Measurements from ENCODE around the gene PCED1B. TPM values are rescaled to one million over a fixed set of nuclear protein-coding genes. Genes with fewer than 3 reads are reported as not detected.

The PCED1B gene
- total RNA-seq, 4 donors from 2014 or later, result 2.6 to 4.6 (median 4.2) TPM

- no peak for TF ChIP-seq CTCF (IDR thresholded peaks at IDR 0.05; ENCODE audit: low read depth)
These were observed 41.1 kb upstream of the PCED1B start for GRCh38 chr12:47038270-47038748.

DNA sequence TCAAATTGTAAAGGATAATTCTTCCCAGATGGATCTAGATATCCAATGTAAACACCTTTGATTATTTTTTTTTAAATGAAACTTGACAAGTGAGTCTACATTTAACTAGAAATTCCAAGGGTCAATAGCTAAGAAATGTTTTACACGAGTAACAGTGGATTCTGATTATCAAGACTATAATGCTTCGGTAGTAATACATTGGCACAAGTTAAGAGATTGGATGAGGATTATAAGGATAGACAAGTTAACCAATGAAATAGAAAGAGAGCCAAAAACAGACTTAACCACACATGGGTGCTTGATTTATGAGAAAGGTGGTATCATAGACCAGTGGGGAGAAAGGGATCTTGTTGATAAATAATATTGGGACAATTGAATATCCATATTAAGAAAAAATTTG lies 40.3 kb upstream of the PCED1B start:
- no peak for TF ChIP-seq CTCF (IDR thresholded peaks at IDR 0.05; ENCODE audit: low read depth)

DNA sequence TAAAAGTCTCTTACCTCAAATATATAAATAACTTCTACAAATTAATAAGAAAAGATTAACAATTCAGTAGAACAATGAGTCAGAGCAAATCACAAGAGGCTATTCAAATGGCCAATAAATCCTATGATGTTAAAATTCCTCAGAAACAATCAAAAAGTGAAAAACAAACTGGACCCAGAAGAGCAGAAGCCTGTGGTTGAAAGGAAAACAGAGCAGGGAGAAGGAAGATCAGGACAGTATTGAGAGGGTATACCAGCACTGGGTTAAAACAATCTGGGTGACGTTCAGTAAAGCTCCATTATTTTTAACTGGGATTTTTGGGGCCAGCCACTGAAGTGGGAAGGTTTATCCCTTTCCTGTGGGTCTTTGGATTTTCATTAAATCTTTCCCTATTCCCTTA lies 39.7 kb upstream of the PCED1B start:
- no peak for TF ChIP-seq CTCF (IDR thresholded peaks at IDR 0.05; ENCODE audit: low read depth)

DNA sequence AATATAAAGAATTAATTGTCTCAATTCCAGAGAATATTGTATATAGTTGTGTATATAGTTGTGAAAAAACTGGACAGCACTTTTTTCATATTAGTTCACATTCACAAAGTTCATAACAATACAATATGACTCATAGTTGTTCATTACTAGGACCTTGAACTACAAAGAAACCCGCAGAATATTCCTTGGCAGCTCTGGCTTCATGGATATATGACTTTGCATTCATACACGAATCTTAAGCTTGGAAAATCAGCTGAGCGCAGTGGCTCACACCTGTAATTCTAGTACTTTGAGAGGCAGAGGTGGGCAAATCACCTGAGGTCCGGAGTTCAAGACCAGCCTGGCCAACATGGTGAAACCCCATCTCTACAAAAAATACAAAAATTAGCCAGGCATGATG lies 38.1 kb upstream of the PCED1B start:
- no peak for TF ChIP-seq CTCF (IDR thresholded peaks at IDR 0.05; ENCODE audit: low read depth)

- no peak for TF ChIP-seq CTCF (IDR thresholded peaks at IDR 0.05; ENCODE audit: low read depth)
These were observed 30.9 kb upstream of the PCED1B start for GRCh38 chr12:47048541-47048940.

DNA sequence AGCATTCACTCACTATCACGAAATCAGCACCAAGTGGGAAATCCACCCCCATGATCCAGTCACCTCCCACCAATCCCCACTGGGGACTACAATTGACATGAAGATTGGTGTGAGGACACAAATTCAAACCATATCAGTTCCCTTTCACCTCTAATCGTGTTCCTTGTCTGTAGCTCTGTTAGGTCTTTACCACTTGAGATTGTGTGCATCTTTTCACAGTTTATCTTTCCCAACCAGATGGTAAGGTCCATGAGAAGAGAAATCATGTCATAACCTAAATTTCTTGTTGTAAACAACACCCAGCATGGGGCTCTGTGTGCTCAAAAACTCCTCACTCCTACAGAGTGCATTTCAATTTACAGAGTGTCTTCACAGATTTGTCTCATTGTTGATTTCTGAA lies 27.1 kb upstream of the PCED1B start:
- TF ChIP-seq CTCF (IDR thresholded peaks at IDR 0.05; ENCODE audit: low read depth), result no peak

- no peak for TF ChIP-seq CTCF (IDR thresholded peaks at IDR 0.05; ENCODE audit: low read depth)
These were observed 25.5 kb upstream of the PCED1B start for GRCh38 chr12:47053961-47054360.
